IPS-20b (cell line): ENCODE measurements around the gene TES.
"Not testable (repeated sequence)": the region's sequence is repeated elsewhere in the genome, so short reads cannot be mapped to it uniquely, and the experiment has no call there.

ENCODE experiments used
- H3K27ac ChIP-seq: one replicate; pipeline ENCODE4 v1.5.1; 2013; ENCODE audit warnings: low read length
- H3K27me3 ChIP-seq: 2 replicates; pipeline ENCODE4 v1.6.1; 2013; ENCODE audit warnings: mild to moderate bottlenecking, low read length, inconsistent platforms; ENCODE audit not compliant: insufficient read depth
- H3K36me3 ChIP-seq: 2 replicates; pipeline ENCODE4 v1.6.1; 2013; ENCODE audit warnings: low read depth, mild to moderate bottlenecking, inconsistent platforms, low read length, moderate library complexity; ENCODE audit not compliant: insufficient read depth
- H3K4me1 ChIP-seq: 2 replicates; pipeline ENCODE4 v1.6.1; 2013; ENCODE audit warnings: mild to moderate bottlenecking, control low read depth, inconsistent platforms, low read length, moderate library complexity; ENCODE audit not compliant: insufficient read depth
- H3K4me3 ChIP-seq: 2 replicates; pipeline ENCODE4 v1.5.1; 2013; ENCODE audit warnings: mild to moderate bottlenecking, low read length, inconsistent platforms
- H3K9ac ChIP-seq: 2 replicates; pipeline ENCODE4 v1.6.1; 2013; ENCODE audit warnings: low read depth, mild to moderate bottlenecking, inconsistent platforms, low read length, moderate library complexity
- H3K9me3 ChIP-seq: 2 replicates; pipeline ENCODE4 v1.6.1; 2013; ENCODE audit warnings: mild to moderate bottlenecking, low read depth, low read length, inconsistent platforms; ENCODE audit not compliant: insufficient read depth

TES gene

GRCh38 chr7:116293139-116293538 is 82.8 kb downstream of the TES start:
- Histone ChIP-seq H3K4me1 (no peaks in the 10 kb centered on the region), H3K36me3 (no peaks in the 10 kb centered on the region), H3K9ac (no peak overlapping the region)

GRCh38 chr7:116293633-116294032 is 83.3 kb downstream of the TES start:
- no peaks in the 10 kb centered on the region for H3K27me3 ChIP-seq
- H3K9ac ChIP-seq, result no peak overlapping the region
- H3K4me3 ChIP-seq, result no peak overlapping the region
- no peaks in the 10 kb centered on the region for H3K4me1 ChIP-seq
- H3K27ac ChIP-seq, result no peak overlapping the region
- no peaks in the 10 kb centered on the region for H3K9me3 ChIP-seq
- H3K36me3 ChIP-seq, result no peaks in the 10 kb centered on the region

More at GRCh38 chr7:116293139-116293538, 82.8 kb downstream of the TES start:
- no peak overlapping the region for H3K27ac ChIP-seq
- H3K9me3 ChIP-seq, result no peaks in the 10 kb centered on the region
- no peak overlapping the region for H3K4me3 ChIP-seq
- H3K27me3 ChIP-seq, result no peaks in the 10 kb centered on the region

- H3K36me3 ChIP-seq, H3K9me3 ChIP-seq, H3K27ac ChIP-seq, H3K9ac ChIP-seq, H3K4me3 ChIP-seq, H3K27me3 ChIP-seq, H3K4me1 ChIP-seq: not testable (repeated sequence)
These were observed 85.6 kb downstream of the TES start for GRCh38 chr7:116295903-116296302.

GRCh38 chr7:116298055-116298454 is 87.7 kb downstream of the TES start:
- H3K27me3 ChIP-seq, result no peaks in the 10 kb centered on the region

GRCh38 chr7:116298576-116298975 is 88.2 kb downstream of the TES start:
- Histone ChIP-seq H3K27ac (no peak overlapping the region), H3K4me3 (no peak overlapping the region), H3K9me3 (no peaks in the 10 kb centered on the region), H3K4me1 (no peaks in the 10 kb centered on the region), H3K9ac (no peak overlapping the region), H3K27me3 (no peaks in the 10 kb centered on the region), H3K36me3 (no peaks in the 10 kb centered on the region)

More at GRCh38 chr7:116298055-116298454, 87.7 kb downstream of the TES start:
- Histone ChIP-seq H3K36me3 (no peaks in the 10 kb centered on the region), H3K4me1 (no peaks in the 10 kb centered on the region), H3K4me3 (no peak overlapping the region), H3K9me3 (no peaks in the 10 kb centered on the region), H3K9ac (no peak overlapping the region), H3K27ac (no peak overlapping the region)

- H3K9me3 ChIP-seq, result no peaks in the 10 kb centered on the region
- H3K4me1 ChIP-seq, result no peaks in the 10 kb centered on the region
- H3K27ac ChIP-seq, result no peak overlapping the region
- H3K9ac ChIP-seq, result no peak overlapping the region
- no peak overlapping the region for H3K4me3 ChIP-seq
- H3K27me3 ChIP-seq, result no peaks in the 10 kb centered on the region
- H3K36me3 ChIP-seq, result no peaks in the 10 kb centered on the region
These were observed 95.4 kb downstream of the TES start for GRCh38 chr7:116305485-116306408.

GRCh38 chr7:116306409-116307048 is 96.2 kb downstream of the TES start:
- Histone ChIP-seq H3K4me1 (no peaks in the 10 kb centered on the region), H3K27me3 (no peaks in the 10 kb centered on the region), H3K9me3 (no peaks in the 10 kb centered on the region), H3K27ac (no peak overlapping the region), H3K4me3 (no peak overlapping the region), H3K36me3 (no peaks in the 10 kb centered on the region), H3K9ac (no peak overlapping the region)

- no peak overlapping the region for H3K4me3 ChIP-seq
- H3K4me1 ChIP-seq, result no peaks in the 10 kb centered on the region
- H3K9me3 ChIP-seq, result no peaks in the 10 kb centered on the region
- no peak overlapping the region for H3K27ac ChIP-seq
- H3K27me3 ChIP-seq, result no peaks in the 10 kb centered on the region
- H3K36me3 ChIP-seq, result no peaks in the 10 kb centered on the region
- no peak overlapping the region for H3K9ac ChIP-seq
These were observed 96.9 kb downstream of the TES start for GRCh38 chr7:116307253-116307652.
